ENCODE data around the gene CA9.

Gene CA9

GRCh38 chr9:35674025-35674361 is 265 bp downstream of the CA9 start:
- no peak for DNase-seq (ENCODE audit: extremely low spot score)
- TF ChIP-seq, protein P1, sequence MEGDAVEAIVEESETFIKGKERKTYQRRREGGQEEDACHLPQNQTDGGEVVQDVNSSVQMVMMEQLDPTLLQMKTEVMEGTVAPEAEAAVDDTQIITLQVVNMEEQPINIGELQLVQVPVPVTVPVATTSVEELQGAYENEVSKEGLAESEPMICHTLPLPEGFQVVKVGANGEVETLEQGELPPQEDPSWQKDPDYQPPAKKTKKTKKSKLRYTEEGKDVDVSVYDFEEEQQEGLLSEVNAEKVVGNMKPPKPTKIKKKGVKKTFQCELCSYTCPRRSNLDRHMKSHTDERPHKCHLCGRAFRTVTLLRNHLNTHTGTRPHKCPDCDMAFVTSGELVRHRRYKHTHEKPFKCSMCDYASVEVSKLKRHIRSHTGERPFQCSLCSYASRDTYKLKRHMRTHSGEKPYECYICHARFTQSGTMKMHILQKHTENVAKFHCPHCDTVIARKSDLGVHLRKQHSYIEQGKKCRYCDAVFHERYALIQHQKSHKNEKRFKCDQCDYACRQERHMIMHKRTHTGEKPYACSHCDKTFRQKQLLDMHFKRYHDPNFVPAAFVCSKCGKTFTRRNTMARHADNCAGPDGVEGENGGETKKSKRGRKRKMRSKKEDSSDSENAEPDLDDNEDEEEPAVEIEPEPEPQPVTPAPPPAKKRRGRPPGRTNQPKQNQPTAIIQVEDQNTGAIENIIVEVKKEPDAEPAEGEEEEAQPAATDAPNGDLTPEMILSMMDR (IDR thresholded peaks at IDR 0.05; ENCODE audit: control extremely low read depth, extremely low read depth, low read depth, missing control alignments): no peak
- ChIA-PET POLR2A (no interaction called here), CTCF (interaction anchor here (1.1 to 5.8 kb wide), 3 partner anchors 9 to 23 kb away, joined by 5 to 37 read pairs (median 20); partner anchors contain the start of gene ARHGEF39)

GRCh38 chr9:35675204-35675603 is 1.5 kb downstream of the CA9 start:
- ChIA-PET CTCF (interaction anchor here (0.9 to 5.8 kb wide), 6 partner anchors 12 to 26 kb away, joined by 3 to 37 read pairs (median 8); partner anchors contain the start of genes ARHGEF39, CCDC107 and RMRP), POLR2A (interaction anchor here (0.9 kb wide), 1 partner anchor 16 kb away, joined by 3 read pairs; no protein-coding TSS in a partner anchor)
- DNase-seq (ENCODE audit: extremely low spot score): no peak
- TF ChIP-seq, protein P1 (IDR thresholded peaks at IDR 0.05; ENCODE audit: control extremely low read depth, extremely low read depth, low read depth, missing control alignments): no peak

DNA sequence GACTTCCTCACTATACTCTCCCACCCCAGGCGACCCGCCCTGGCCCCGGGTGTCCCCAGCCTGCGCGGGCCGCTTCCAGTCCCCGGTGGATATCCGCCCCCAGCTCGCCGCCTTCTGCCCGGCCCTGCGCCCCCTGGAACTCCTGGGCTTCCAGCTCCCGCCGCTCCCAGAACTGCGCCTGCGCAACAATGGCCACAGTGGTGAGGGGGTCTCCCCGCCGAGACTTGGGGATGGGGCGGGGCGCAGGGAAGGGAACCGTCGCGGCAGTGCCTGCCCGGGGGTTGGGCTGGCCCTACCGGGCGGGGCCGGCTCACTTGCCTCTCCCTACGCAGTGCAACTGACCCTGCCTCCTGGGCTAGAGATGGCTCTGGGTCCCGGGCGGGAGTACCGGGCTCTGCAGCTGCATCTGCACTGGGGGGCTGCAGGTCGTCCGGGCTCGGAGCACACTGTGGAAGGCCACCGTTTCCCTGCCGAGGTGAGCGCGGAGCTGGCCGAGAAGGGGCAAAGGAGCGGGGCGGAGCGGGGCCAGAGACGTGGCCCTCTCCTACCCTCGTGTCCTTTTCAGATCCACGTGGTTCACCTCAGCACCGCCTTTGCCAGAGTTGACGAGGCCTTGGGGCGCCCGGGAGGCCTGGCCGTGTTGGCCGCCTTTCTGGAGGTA is 2.1 kb downstream of the CA9 start:
- CTCF ChIA-PET: interaction anchor here (0.6 to 5.8 kb wide), 8 partner anchors 12 to 72 kb away, joined by 3 to 37 read pairs (median 8); partner anchors contain the start of genes ARHGEF39, CCDC107 and RMRP
- TF ChIP-seq, protein P1 (IDR thresholded peaks at IDR 0.05; ENCODE audit: control extremely low read depth, extremely low read depth, low read depth, missing control alignments): no peak
- DNase-seq (ENCODE audit: extremely low spot score): peak; percentile 70
- POLR2A ChIA-PET: interaction anchor here (0.9 kb wide), 1 partner anchor 15 kb away, joined by 3 read pairs; no protein-coding TSS in a partner anchor

- ChIA-PET POLR2A (no interaction called here), CTCF (interaction anchor here (0.8 to 2.9 kb wide), 6 partner anchors 14 to 50 kb away, joined by 3 to 24 read pairs (median 5); partner anchors contain the start of gene ARHGEF39)
- DNase-seq (ENCODE audit: extremely low spot score): no peak
- TF ChIP-seq, protein P1 (IDR thresholded peaks at IDR 0.05; ENCODE audit: control extremely low read depth, extremely low read depth, low read depth, missing control alignments): no peak
Observed at GRCh38 chr9:35679091-35679490, 5.4 kb downstream of the CA9 start.

- ChIA-PET CTCF (interaction anchor here (0.8 to 2.9 kb wide), 9 partner anchors 15 to 110 kb away, joined by 3 to 24 read pairs (median 5); partner anchors contain the start of gene ARHGEF39), POLR2A (no interaction called here)
- no peak for DNase-seq (ENCODE audit: extremely low spot score)
- TF ChIP-seq, protein P1 (IDR thresholded peaks at IDR 0.05; ENCODE audit: control extremely low read depth, extremely low read depth, low read depth, missing control alignments): no peak
Observed at GRCh38 chr9:35679766-35680330, 6.1 kb downstream of the CA9 start.

DNA sequence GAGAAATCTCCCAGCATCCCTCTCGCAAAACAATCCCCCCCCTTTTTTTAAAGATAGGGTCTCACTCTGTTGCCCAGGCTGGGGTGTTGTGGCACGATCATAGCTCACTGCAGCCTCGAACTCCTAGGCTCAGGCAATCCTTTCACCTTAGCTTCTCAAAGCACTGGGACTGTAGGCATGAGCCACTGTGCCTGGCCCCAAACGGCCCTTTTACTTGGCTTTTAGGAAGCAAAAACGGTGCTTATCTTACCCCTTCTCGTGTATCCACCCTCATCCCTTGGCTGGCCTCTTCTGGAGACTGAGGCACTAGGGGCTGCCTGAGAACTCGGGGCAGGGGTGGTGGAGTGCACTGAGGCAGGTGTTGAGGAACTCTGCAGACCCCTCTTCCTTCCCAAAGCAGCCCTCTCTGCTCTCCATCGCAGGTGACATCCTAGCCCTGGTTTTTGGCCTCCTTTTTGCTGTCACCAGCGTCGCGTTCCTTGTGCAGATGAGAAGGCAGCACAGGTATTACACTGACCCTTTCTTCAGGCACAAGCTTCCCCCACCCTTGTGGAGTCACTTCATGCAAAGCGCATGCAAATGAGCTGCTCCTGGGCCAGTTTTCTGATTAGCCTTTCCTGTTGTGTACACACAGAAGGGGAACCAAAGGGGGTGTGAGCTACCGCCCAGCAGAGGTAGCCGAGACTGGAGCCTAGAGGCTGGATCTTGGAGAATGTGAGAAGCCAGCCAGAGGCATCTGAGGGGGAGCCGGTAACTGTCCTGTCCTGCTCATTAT is 6.8 kb downstream of the CA9 start:
- peak; percentile 59 for DNase-seq (ENCODE audit: extremely low spot score)
- TF ChIP-seq, protein P1 (IDR thresholded peaks at IDR 0.05; ENCODE audit: control extremely low read depth, extremely low read depth, low read depth, missing control alignments): no peak
- ChIA-PET POLR2A (no interaction called here), CTCF (interaction anchor here (1.4 to 2.9 kb wide), 7 partner anchors 14 to 109 kb away, joined by 3 to 24 read pairs (median 5); partner anchors contain the start of gene ARHGEF39)

Measured in GM10248 (cell line).